ENCODE results near the gene CD207. TPM values are rescaled to one million over a fixed set of nuclear protein-coding genes. Genes with fewer than 3 reads are reported as not detected.

Gene CD207
- total RNA-seq, 1 experiment from 2014 or later: not detected

- H3K4me3 ChIP-seq: no peak overlapping the region
- DNase-seq: no peak
- H3K9me3 ChIP-seq (ENCODE audit: insufficient read depth, low read depth): no peaks in the 10 kb centered on the region
- H4K20me1 ChIP-seq (ENCODE audit: insufficient read depth): no peaks in the 10 kb centered on the region
- no peaks in the 10 kb centered on the region for H3K4me1 ChIP-seq (replicated peaks; ENCODE audit: insufficient read depth)
- intact Hi-C loops (cut with micrococcal nuclease; ENCODE audit: unreplicated experiment): no loop called here
- no peak for TF ChIP-seq EZH2 (IDR thresholded peaks at IDR 0.05; ENCODE audit: low read depth)
- TF ChIP-seq, protein P1, sequence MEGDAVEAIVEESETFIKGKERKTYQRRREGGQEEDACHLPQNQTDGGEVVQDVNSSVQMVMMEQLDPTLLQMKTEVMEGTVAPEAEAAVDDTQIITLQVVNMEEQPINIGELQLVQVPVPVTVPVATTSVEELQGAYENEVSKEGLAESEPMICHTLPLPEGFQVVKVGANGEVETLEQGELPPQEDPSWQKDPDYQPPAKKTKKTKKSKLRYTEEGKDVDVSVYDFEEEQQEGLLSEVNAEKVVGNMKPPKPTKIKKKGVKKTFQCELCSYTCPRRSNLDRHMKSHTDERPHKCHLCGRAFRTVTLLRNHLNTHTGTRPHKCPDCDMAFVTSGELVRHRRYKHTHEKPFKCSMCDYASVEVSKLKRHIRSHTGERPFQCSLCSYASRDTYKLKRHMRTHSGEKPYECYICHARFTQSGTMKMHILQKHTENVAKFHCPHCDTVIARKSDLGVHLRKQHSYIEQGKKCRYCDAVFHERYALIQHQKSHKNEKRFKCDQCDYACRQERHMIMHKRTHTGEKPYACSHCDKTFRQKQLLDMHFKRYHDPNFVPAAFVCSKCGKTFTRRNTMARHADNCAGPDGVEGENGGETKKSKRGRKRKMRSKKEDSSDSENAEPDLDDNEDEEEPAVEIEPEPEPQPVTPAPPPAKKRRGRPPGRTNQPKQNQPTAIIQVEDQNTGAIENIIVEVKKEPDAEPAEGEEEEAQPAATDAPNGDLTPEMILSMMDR (conservative IDR thresholded peaks at IDR 0.05): no peak
- H3F3A ChIP-seq (ENCODE audit: insufficient read depth, low read depth): no peaks in the 10 kb centered on the region
- no peaks in the 10 kb centered on the region for H3K36me3 ChIP-seq (ENCODE audit: low read depth)
- BruUV-seq (replicated peaks): no TSS peak
- no peak overlapping the region for H3K27ac ChIP-seq
- peaks cover 76% of the 10 kb centered on the region for H3K27me3 ChIP-seq (ENCODE audit: insufficient read depth, low read depth)
- ChIA-PET CTCF (no interaction called here), POLR2A (ENCODE audit: unreplicated experiment) (no interaction called here)
- no peaks in the 10 kb centered on the region for H3K9me2 ChIP-seq (ENCODE audit: insufficient read depth)
- no peaks in the 10 kb centered on the region for H3K79me2 ChIP-seq (ENCODE audit: low read depth)
- H3K4me2 ChIP-seq: no peak overlapping the region
- H2AFZ ChIP-seq: no peak overlapping the region
Measured at GRCh38 chr2:70828914-70829824, 6.4 kb downstream of the CD207 start.

DNA sequence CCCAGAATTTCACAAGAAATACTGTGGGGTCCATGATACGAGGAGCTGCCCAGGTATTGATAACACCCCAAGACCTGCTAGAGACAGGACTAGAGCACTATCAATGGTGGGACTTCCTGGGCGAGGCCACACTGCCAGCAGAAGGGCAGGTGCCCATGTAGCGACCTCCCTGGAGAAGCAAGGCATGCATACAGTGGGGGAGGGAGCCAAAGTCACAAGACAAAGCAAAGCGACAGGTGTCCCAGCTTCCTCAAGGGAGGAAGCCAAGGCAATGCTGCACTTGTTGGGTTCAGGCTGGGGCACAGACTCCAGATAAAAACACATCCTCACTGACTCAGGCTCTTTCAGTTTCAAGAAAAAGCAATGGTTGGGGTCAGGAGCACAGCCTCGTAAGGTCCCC lies 7.5 kb downstream of the CD207 start:
- ChIA-PET CTCF (no interaction called here), POLR2A (ENCODE audit: unreplicated experiment) (no interaction called here)
- Histone ChIP-seq H3F3A (ENCODE audit: insufficient read depth, low read depth) (no peaks in the 10 kb centered on the region), H3K9me3 (ENCODE audit: insufficient read depth, low read depth) (no peaks in the 10 kb centered on the region), H3K36me3 (ENCODE audit: low read depth) (no peaks in the 10 kb centered on the region), H3K79me2 (ENCODE audit: low read depth) (no peaks in the 10 kb centered on the region), H3K27ac (no peak overlapping the region), H3K27me3 (ENCODE audit: insufficient read depth, low read depth) (peaks cover 66% of the 10 kb centered on the region), H3K4me2 (no peak overlapping the region), H3K4me3 (no peak overlapping the region), H4K20me1 (ENCODE audit: insufficient read depth) (no peaks in the 10 kb centered on the region), H2AFZ (no peak overlapping the region), H3K9me2 (ENCODE audit: insufficient read depth) (no peaks in the 10 kb centered on the region), H3K4me1 (replicated peaks; ENCODE audit: insufficient read depth) (no peaks in the 10 kb centered on the region)
- TF ChIP-seq, protein P1 (conservative IDR thresholded peaks at IDR 0.05): no peak
- no peak for TF ChIP-seq EZH2 (IDR thresholded peaks at IDR 0.05; ENCODE audit: low read depth)
- intact Hi-C loops (cut with micrococcal nuclease; ENCODE audit: unreplicated experiment): no loop called here
- DNase-seq: no peak
- no TSS peak for BruUV-seq (replicated peaks)

DNA sequence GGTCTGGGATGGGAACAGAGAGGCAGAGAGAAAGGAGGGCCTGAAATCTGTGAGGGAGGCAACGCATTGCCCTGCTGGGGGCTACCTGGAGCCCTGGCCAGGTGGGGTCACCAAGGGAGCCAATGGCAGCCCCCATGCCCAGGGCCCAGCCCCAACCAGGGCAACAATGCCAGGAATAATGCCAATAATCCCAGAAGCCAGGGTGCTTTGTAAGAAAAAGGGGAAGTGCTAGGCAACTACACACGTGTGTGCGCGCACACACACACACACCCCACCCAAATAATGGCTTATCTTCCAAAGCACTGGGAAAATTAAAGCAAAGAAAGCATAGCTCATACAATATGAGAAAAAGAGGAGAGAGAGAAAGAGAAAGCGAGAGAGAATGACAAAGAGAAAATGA lies 8.2 kb downstream of the CD207 start:
- H3K27me3 ChIP-seq (ENCODE audit: insufficient read depth, low read depth): peaks cover 67% of the 10 kb centered on the region

More for the DNA sequence above, 8.2 kb downstream of the CD207 start:
- ChIA-PET POLR2A (ENCODE audit: unreplicated experiment) (no interaction called here), CTCF (no interaction called here)
- intact Hi-C loops (cut with micrococcal nuclease; ENCODE audit: unreplicated experiment): no loop called here
- H3K36me3 ChIP-seq (ENCODE audit: low read depth): no peaks in the 10 kb centered on the region
- H3K4me1 ChIP-seq (replicated peaks; ENCODE audit: insufficient read depth): no peaks in the 10 kb centered on the region
- no peak overlapping the region for H3K4me3 ChIP-seq
- H3K9me2 ChIP-seq (ENCODE audit: insufficient read depth): no peaks in the 10 kb centered on the region
- BruUV-seq (replicated peaks): no TSS peak
- no peak overlapping the region for H3K27ac ChIP-seq
- H3K4me2 ChIP-seq: no peak overlapping the region
- no peak for TF ChIP-seq EZH2 (IDR thresholded peaks at IDR 0.05; ENCODE audit: low read depth)
- TF ChIP-seq, protein P1 (conservative IDR thresholded peaks at IDR 0.05): no peak
- no peaks in the 10 kb centered on the region for H3F3A ChIP-seq (ENCODE audit: insufficient read depth, low read depth)
- no peaks in the 10 kb centered on the region for H3K9me3 ChIP-seq (ENCODE audit: insufficient read depth, low read depth)
- H3K79me2 ChIP-seq (ENCODE audit: low read depth): no peaks in the 10 kb centered on the region
- no peaks in the 10 kb centered on the region for H4K20me1 ChIP-seq (ENCODE audit: insufficient read depth)
- no peak overlapping the region for H2AFZ ChIP-seq
- DNase-seq: no peak

Data from PC-9 (cell line).